ENCODE results near the gene CCL26. TPM values are rescaled to one million over a fixed set of nuclear protein-coding genes. Genes with fewer than 3 reads are reported as not detected.

The CCL26 gene
- total and polyA plus RNA-seq, 9 of the 15 experiments (the other 6 are each of a cell fraction or from before 2014, with no cell fraction given) = 2.3 to 26.8 (median 8.4) TPM

GRCh38 chr7:75762350-75762917 lies 9.6 kb downstream of the CCL26 start (continued):
- TF ChIP-seq ZNF518B (CRISPR knock-in tag; IDR thresholded peaks at IDR 0.05) (no peak), RNF219 (CRISPR knock-in tag; IDR thresholded peaks at IDR 0.05) (no peak), FOXP1 (CRISPR knock-in tag; IDR thresholded peaks at IDR 0.05) (no peak), GTF2A2 (tag; IDR thresholded peaks at IDR 0.05) (no peak), HCFC1 (IDR thresholded peaks at IDR 0.05; ENCODE audit: low read depth, low read length) (no peak), HDAC8 (tag; IDR thresholded peaks at IDR 0.05) (no peak), POLR2AphosphoS2 (IDR thresholded peaks at IDR 0.05; ENCODE audit: low read length) (no peak), JUNB (CRISPR knock-in tag; conservative IDR thresholded peaks at IDR 0.05) (no peak), RBM14 (IDR thresholded peaks at IDR 0.05; ENCODE audit: borderline replicate concordance, insufficient read depth, low read depth, low read length) (no peak), ZBTB9 (CRISPR knock-in tag; IDR thresholded peaks at IDR 0.05) (peak; percentile 40; the same call in 1 of the 2 replicates), ZNF217 (CRISPR knock-in tag; IDR thresholded peaks at IDR 0.05) (no peak), ZBTB17 (CRISPR knock-in tag; IDR thresholded peaks at IDR 0.05) (no peak), IFI16 (CRISPR knock-in tag; IDR thresholded peaks at IDR 0.05) (no peak), ZNF124 (CRISPR knock-in tag; IDR thresholded peaks at IDR 0.05) (no peak), ZNF324 (CRISPR knock-in tag; IDR thresholded peaks at IDR 0.05) (no peak), ZNF780A (CRISPR knock-in tag; IDR thresholded peaks at IDR 0.05) (no peak), LCOR (CRISPR knock-in tag; IDR thresholded peaks at IDR 0.05) (peak; percentile 42; the same call in 1 of the 2 replicates), GATA2 (CRISPR knock-in tag; IDR thresholded peaks at IDR 0.05) (peak; percentile 86)
- TF ChIP-seq, protein P1, sequence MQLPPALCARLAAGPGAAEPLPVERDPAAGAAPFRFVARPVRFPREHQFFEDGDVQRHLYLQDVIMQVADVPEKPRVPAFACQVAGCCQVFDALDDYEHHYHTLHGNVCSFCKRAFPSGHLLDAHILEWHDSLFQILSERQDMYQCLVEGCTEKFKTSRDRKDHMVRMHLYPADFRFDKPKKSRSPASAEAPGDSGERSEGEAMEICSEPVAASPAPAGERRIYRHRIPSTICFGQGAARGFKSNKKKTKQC (CRISPR knock-in tag; IDR thresholded peaks at IDR 0.05) = no peak
- TF ChIP-seq, protein P2, sequence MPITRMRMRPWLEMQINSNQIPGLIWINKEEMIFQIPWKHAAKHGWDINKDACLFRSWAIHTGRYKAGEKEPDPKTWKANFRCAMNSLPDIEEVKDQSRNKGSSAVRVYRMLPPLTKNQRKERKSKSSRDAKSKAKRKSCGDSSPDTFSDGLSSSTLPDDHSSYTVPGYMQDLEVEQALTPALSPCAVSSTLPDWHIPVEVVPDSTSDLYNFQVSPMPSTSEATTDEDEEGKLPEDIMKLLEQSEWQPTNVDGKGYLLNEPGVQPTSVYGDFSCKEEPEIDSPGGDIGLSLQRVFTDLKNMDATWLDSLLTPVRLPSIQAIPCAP (CRISPR knock-in tag; IDR thresholded peaks at IDR 0.05; ENCODE audit: borderline replicate concordance) = no peak
